Sigmoid colon (tissue), 7 donors: ENCODE measurements around the gene NETO2. TPM values are rescaled to one million over a fixed set of nuclear protein-coding genes. Genes with fewer than 3 reads are reported as not detected.

Experiments used
- DNase-seq: peaks from one replicate; pipeline ENCODE4 v3.0.0-alpha.2; 2019
- H3K27ac ChIP-seq, 4 donors: fragments of 200-600 bp; sonication (generic); one replicate each; pipeline ENCODE4 v1.5.1; 2016 to 2019; ENCODE audit warnings: mild to moderate bottlenecking in 1 of 4
- H3K27me3 ChIP-seq, 3 donors: fragments of 200-600 bp; sonication (generic); one replicate each; pipeline ENCODE4 v1.5.1; 2019; ENCODE audit warnings: mild to moderate bottlenecking in 1 of 3
- H3K36me3 ChIP-seq, 4 donors: fragments of 200-600 bp; sonication (generic); one replicate each; pipeline ENCODE4 v1.5.1; 2016 to 2019
- H3K4me1 ChIP-seq, 4 donors: fragments of 200-600 bp; sonication (generic); one replicate each; pipeline ENCODE4 v1.5.1; 2017 to 2019
- H3K4me3 ChIP-seq, 4 donors: fragments of 200-600 bp; sonication (generic); one replicate each; pipeline ENCODE4 v1.5.1; 2017 to 2019; ENCODE audit warnings: mild to moderate bottlenecking in 2 of 4, moderate library complexity in 1 of 4
- H3K9me3 ChIP-seq, 4 donors: fragments of 200-600 bp in 3 of 4; sonication (generic) in 3 of 4; one replicate each; pipeline versions ENCODE4 v1.5.1 to v1.6.1; 2013 to 2019
- EP300 ChIP-seq, 4 donors: sonication (generic); formaldehyde crosslinking; IDR thresholded peaks; one replicate each; pipeline ENCODE4 v1.6.1; 2017; ENCODE audit warnings: antibody characterized with exemption in 4 of 4
- POLR2A ChIP-seq, 2 donors: fragments of 450-650 bp; IDR thresholded peaks; one replicate each; pipeline ENCODE4 v1.6.1; 2016; ENCODE audit warnings: antibody characterized with exemption in 2 of 2, mild to moderate bottlenecking in 2 of 2, moderate library complexity in 2 of 2
- POLR2AphosphoS5 ChIP-seq, 4 donors: sonication (generic); formaldehyde crosslinking; IDR thresholded peaks; one replicate each; pipeline ENCODE4 v1.6.1; 2017; ENCODE audit warnings: antibody characterized with exemption in 4 of 4
- WGBS, 2 donors: extraction: QIAGEN DNeasy Blood & Tissue Kit; methylation state at CpG; one replicate each; pipeline ENCODE4 v1.1.7; 2013; 5-methylcytosine and 5-hydroxymethylcytosine counted together
- intact Hi-C: fragments of 100-400 bp; cut with DNase I; formaldehyde crosslinking; loops from one replicate; pipeline ENCODE4 v1.15.1; 2023
- polyA plus RNA-seq, 3 donors: library from polyadenylated mRNA; stranded (reverse); fragments of 200-250 nt; gene quantifications; one replicate each; pipeline ENCODE4 v1.2.3, GENCODE V29; 2013
- total RNA-seq, 4 donors: library from RNA; depleted of rRNA; stranded (reverse); fragments of >200 nt; gene quantifications; one replicate each; pipeline ENCODE4 v1.1.0, GENCODE V29; 2016
- TF ChIP-seq, protein P1 (sequence below), 4 experiments: fragments of 450-650 bp in 3 of 4; fragments of 200-600 bp in 1 of 4; IDR thresholded peaks; one replicate each; pipeline ENCODE4 v1.5.1; 2016 to 2019; ENCODE audit warnings: antibody characterized with exemption in 4 of 4, mild to moderate bottlenecking in 3 of 4, moderate library complexity in 2 of 4
- donor health status: healthy with polysubstance abuse.
- donor health status: Bipolar disorder and iron deficiency.
- donor health status: healthy.

Gene NETO2
- total and polyA plus RNA-seq, 7 donors: 0.28 to 7.1 (median 0.95) TPM

DNA sequence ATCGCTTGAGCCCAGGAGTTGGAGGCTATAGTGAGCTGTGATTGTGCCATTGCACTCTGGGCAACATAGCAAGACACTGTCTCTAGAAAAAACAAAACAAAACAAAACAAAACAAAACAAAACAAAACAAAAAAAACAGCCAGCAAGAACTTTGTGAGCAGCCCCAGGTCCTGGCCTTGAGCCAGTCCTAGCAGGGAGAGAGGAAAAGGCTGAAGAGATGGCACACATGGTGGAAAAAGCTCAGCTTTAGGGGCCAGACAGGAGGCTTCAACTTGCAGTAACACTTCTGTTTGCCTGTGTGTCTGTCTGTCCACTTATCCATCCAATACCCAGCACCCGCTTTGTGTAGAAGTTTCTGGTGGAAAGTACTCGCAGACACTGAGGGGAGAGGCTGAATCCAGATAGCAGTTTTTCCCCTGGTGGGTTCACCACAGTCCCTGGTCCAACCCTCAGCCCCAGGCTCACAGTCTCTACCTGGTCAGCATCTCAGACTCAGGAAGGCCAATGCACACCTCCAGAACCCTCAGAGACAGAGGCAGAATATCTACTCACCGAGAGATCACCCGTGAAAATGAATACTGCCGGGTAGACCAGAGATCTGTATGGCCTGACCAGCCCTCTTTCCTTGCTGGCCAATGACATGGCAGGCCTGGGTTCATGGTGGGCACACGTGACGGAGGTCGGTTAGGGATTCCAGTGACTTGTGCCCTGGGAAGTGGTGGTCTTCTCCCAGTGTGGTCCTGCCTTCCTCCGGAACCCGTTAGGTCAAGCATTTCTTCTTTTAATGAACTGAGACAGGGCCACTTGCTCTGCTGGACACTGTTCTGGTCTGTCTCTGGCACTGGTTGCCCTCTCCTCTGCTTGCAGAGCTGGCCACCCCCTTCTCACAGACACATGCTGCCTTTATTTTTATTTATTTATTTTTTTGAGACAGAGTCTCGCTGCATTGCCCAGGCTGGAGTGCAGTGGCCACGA, 90.8 kb downstream of the NETO2 start:
- Histone ChIP-seq H3K27ac (no peak overlapping the region), H3K27me3 (no peaks in the 10 kb centered on the region), H3K9me3 (no peaks in the 10 kb centered on the region), H3K4me3 (no peak overlapping the region), H3K4me1 (no peaks in the 10 kb centered on the region), H3K36me3 (no peaks in the 10 kb centered on the region)
- intact Hi-C loops: no loop called here
- 94 to 95% methylated on average over 13 of the region's 13 CpGs for WGBS, 2 donors
- TF ChIP-seq, protein P1, sequence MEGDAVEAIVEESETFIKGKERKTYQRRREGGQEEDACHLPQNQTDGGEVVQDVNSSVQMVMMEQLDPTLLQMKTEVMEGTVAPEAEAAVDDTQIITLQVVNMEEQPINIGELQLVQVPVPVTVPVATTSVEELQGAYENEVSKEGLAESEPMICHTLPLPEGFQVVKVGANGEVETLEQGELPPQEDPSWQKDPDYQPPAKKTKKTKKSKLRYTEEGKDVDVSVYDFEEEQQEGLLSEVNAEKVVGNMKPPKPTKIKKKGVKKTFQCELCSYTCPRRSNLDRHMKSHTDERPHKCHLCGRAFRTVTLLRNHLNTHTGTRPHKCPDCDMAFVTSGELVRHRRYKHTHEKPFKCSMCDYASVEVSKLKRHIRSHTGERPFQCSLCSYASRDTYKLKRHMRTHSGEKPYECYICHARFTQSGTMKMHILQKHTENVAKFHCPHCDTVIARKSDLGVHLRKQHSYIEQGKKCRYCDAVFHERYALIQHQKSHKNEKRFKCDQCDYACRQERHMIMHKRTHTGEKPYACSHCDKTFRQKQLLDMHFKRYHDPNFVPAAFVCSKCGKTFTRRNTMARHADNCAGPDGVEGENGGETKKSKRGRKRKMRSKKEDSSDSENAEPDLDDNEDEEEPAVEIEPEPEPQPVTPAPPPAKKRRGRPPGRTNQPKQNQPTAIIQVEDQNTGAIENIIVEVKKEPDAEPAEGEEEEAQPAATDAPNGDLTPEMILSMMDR (IDR thresholded peaks at IDR 0.05): no peak
- no peak for TF ChIP-seq POLR2A (IDR thresholded peaks at IDR 0.05)
- TF ChIP-seq POLR2AphosphoS5 (IDR thresholded peaks at IDR 0.05): no peak
- TF ChIP-seq EP300 (IDR thresholded peaks at IDR 0.05): no peak
- DNase-seq: no peak

DNA sequence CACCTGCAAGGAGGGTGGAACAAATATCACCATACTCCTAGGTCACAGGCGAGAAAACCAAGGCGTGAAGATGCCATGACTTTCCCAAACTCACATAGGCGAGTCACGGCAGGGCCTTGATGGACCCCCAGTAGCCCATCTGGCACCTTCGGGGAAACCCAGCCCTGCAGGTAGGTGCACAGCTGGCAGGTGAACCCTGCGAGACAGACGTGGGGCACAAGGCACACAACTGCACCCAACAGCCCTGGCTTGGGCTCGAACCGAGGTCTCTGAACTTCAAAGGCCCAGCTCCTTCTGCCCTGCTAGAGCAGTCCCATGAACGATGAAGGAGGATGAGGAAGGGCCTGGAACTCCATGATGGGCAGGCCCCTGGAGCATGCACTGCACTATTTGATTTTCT, 92.7 kb downstream of the NETO2 start:
- no peaks in the 10 kb centered on the region for H3K27me3 ChIP-seq
- no peak for DNase-seq
- WGBS, 2 donors: 93% methylated on average over 10 of the region's 10 CpGs

DNA sequence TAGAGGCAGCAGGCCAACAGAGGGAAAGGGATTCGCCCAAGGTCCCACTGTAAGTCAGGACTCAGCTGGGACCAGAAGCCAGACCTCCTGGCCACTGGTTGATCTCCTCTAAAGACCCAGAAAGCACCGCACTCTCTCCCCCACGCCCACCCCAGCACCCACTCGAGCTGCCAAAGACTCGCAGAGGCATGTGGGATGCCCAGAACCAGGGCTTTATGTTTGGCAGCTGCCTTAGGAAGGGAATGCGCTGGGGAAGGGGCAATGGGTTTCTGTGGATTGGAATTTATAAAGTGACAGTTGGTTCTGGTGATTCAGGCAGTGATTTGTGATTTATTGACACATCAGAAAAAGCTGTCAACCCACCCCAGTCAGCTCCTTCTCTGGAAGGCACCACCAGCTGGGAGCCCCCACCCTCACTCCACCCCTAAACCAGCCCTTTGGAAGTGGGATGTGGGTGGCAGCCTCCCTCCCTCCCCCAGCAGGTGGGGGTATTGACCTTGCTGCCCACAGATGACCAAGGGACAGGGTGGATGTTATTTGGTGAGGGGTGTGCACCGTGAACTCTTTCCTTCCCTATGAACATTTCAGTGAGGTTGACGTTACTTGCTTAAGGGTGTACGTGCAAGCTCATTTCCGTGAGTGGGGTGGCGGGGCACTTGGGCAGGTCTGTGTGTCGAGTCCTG, 93.7 kb downstream of the NETO2 start:
- no peaks in the 10 kb centered on the region for H3K27me3 ChIP-seq
- H3K9me3 ChIP-seq: no peaks in the 10 kb centered on the region
- TF ChIP-seq POLR2A (IDR thresholded peaks at IDR 0.05) (no peak), POLR2AphosphoS5 (IDR thresholded peaks at IDR 0.05) (no peak), EP300 (IDR thresholded peaks at IDR 0.05) (no peak)
- TF ChIP-seq, protein P1 (IDR thresholded peaks at IDR 0.05): no peak
- no peak overlapping the region for H3K27ac ChIP-seq
- intact Hi-C loops: no loop called here
- H3K4me3 ChIP-seq: no peak overlapping the region
- 90% methylated on average over 12 of the region's 12 CpGs for WGBS, 2 donors
- no peaks in the 10 kb centered on the region for H3K4me1 ChIP-seq
- H3K36me3 ChIP-seq: no peaks in the 10 kb centered on the region
- no peak for DNase-seq

More for the DNA sequence above, 92.7 kb downstream of the NETO2 start:
- no peak overlapping the region for H3K27ac ChIP-seq
- H3K9me3 ChIP-seq: no peaks in the 10 kb centered on the region
- intact Hi-C loops: no loop called here
- H3K4me3 ChIP-seq: no peak overlapping the region
- H3K36me3 ChIP-seq: no peaks in the 10 kb centered on the region
- no peaks in the 10 kb centered on the region for H3K4me1 ChIP-seq
- TF ChIP-seq EP300 (IDR thresholded peaks at IDR 0.05): no peak
- TF ChIP-seq POLR2AphosphoS5 (IDR thresholded peaks at IDR 0.05): no peak
- TF ChIP-seq, protein P1 (IDR thresholded peaks at IDR 0.05): no peak
- no peak for TF ChIP-seq POLR2A (IDR thresholded peaks at IDR 0.05)

DNA sequence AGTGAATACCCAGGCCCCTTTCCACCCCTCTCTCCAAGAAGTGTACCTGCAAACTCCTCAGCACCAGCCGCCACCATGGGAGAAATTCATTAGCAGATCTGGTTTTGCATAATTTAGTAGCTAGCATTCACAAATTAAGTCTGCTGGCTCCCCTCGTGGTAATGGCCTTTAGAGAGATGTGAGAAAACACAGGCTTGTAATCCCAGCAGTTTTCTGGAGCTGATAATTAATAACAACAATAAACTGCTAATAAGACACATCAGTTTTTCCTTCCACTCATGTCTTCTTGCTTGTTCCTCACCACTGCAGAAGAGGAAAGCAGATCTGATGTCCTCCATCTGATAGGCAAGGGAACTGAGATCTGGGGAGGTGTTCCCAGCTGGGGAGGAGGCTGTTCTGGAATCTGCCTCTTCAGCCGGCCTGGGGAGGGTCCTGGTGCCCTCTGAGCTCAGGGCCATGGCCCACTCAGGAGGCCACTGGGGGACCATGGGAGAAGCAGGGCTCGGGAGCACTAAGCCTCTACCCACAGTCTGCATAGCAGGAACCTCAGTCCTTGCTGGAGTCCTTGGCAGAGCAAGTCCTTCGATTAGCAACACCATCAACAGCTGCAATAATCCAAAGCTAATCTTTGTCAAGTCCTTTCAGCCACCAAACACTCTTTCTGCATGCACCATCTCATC, 96.1 kb downstream of the NETO2 start:
- H3K36me3 ChIP-seq: no peaks in the 10 kb centered on the region
- no peaks in the 10 kb centered on the region for H3K4me1 ChIP-seq
- no peak overlapping the region for H3K4me3 ChIP-seq
- DNase-seq: no peak
- no peaks in the 10 kb centered on the region for H3K9me3 ChIP-seq
- intact Hi-C loops: no loop called here
- 84 to 86% methylated on average over 5 of the region's 5 CpGs for whole genome bisulfite sequencing, 2 donors
- H3K27ac ChIP-seq: no peak overlapping the region
- no peaks in the 10 kb centered on the region for H3K27me3 ChIP-seq
- TF ChIP-seq POLR2AphosphoS5 (IDR thresholded peaks at IDR 0.05) (no peak), POLR2A (IDR thresholded peaks at IDR 0.05) (no peak), EP300 (IDR thresholded peaks at IDR 0.05) (no peak)
- TF ChIP-seq, protein P1 (IDR thresholded peaks at IDR 0.05): no peak
